HG02943 (cell line): ENCODE results near the gene PCDHAC2.

ENCODE experiments used
- ATAC-seq: cut with Tn5 transposase; IDR thresholded peaks from one replicate; pipeline ENCODE4 v1.9.1; 2021; ENCODE audit warnings: mild to moderate bottlenecking, low read depth, moderate library complexity; ENCODE audit not compliant: unreplicated experiment

PCDHAC2 gene

GRCh38 chr5:140966293-140967225 lies at the start of gene PCDHAC2:
Gene PCDHAC2, plus strand, starts transcription at chr5:140966476. Its CDS starts 291 bp downstream, at chr5:140966767.
- ATAC-seq: no peak

- no peak for ATAC-seq
These were observed 42.7 kb upstream of the PCDHAC2 start for GRCh38 chr5:140923601-140924000.

DNA sequence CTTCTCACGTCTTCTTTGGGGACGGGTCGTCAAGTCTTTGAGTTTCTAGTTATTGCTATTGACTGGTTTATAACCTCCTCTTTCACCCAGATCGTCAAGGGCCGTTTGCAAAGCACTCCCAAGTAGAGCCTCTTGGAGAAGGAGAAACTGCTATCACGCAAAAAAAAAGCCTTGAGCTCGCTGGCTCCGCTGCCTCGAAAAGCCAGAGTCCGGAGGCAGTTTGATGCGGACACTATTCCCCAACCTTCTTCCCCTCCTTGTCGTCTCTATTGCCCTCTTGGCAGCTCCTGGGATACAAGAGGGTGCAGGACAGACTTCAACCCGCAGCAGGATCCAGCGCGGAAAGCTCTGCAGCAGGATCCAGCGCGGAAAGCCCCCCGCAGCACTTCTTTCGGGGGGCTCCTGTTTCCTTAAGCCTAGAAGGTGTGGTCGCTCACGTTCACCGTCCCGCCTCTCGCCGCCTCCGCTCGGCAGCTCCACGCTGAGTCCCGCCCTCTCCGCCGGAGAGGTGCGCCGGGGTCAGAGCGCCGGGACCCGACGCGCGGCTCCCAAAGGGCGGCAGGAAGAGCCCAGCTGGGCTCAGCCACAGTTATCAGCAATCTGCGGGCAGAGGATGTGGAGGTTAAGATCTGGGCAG lies 40.4 kb upstream of the PCDHAC2 start, which contains the start of gene PCDHAC1:
Gene PCDHAC1, plus strand, starts transcription at position 494 of the 637 bp plus-strand sequence. CDS start 594 bp downstream, outside the sequence.
- ATAC-seq: no peak

- ATAC-seq: no peak
These were observed 39.6 kb upstream of the PCDHAC2 start for GRCh38 chr5:140926443-140927227.

GRCh38 chr5:140927228-140927573 lies 39.1 kb upstream of the PCDHAC2 start:
- ATAC-seq: no peak

GRCh38 chr5:140934964-140935606 lies 31.2 kb upstream of the PCDHAC2 start:
- ATAC-seq: no peak

DNA sequence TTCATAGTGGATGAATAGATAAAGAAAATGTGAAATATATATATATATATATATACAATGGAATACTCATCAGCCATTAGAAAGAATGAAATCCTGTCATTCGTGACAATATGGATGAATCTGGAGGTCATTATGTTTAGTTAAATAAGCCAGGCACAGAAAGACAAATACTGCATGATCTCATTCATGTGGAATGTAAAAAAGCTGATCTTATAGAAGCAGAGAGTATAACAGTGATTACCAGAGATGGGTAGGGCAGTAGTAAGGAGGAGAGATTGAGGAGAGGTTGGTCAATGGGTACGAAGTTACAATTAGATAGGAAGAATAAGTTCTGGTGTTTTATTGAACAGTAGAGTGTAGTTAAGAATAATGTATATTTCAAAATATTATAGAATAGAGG lies 19.7 kb upstream of the PCDHAC2 start:
- ATAC-seq: no peak

DNA sequence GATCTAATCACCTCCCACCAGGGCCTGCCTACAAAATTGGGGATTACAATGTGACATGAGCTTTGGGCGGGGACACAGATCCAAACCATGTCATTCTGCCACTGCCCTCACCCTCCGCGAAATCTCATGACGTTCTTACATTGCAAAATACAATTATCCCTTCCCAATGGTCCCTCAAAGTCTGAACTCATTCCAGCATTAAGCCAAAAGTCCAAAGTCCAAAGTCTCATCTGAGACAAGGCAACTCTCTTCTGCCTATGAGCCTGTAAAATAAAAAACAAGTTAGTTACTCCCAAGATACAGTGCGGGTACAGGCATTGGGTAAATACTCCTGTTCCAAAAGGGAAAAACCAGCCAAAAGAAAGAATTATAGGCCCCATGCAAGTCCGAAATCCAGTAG lies 14.6 kb upstream of the PCDHAC2 start:
- ATAC-seq: no peak

DNA sequence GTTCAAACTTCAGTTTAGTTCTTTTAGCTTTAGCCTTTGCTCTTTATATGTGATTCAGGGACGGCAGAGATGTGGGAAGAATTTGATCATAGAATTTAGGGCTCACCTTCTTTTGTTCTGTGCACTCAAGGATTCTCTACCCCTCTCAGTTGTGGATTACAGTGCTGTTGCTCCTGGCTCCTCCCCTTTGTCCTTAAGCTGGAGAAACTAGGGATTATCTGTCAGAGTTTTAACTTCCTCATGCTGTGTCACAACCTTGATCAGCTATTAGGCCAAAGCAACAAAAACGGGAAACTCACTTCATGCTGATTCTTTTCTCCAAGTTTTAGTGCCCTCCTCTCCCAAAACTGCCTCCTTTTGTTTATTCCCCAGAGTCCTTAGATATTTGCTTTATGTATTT lies 13.0 kb upstream of the PCDHAC2 start:
- ATAC-seq: no peak

GRCh38 chr5:140962190-140962589 lies 4.1 kb upstream of the PCDHAC2 start:
- no peak for ATAC-seq

GRCh38 chr5:140964356-140964755 lies 1.9 kb upstream of the PCDHAC2 start:
- no peak for ATAC-seq

GRCh38 chr5:140965905-140966292 lies 377 bp upstream of the PCDHAC2 start:
- no peak for ATAC-seq

GRCh38 chr5:140967226-140967893 lies 1.1 kb downstream of the PCDHAC2 start:
- no peak for ATAC-seq

- ATAC-seq: no peak
These were observed 3.6 kb downstream of the PCDHAC2 start for GRCh38 chr5:140969880-140970279.

GRCh38 chr5:140973550-140973949 lies 7.3 kb downstream of the PCDHAC2 start:
- no peak for ATAC-seq

GRCh38 chr5:140977003-140977402 lies 10.7 kb downstream of the PCDHAC2 start:
- ATAC-seq: no peak

GRCh38 chr5:140978260-140978659 lies 12.0 kb downstream of the PCDHAC2 start:
- ATAC-seq: no peak

DNA sequence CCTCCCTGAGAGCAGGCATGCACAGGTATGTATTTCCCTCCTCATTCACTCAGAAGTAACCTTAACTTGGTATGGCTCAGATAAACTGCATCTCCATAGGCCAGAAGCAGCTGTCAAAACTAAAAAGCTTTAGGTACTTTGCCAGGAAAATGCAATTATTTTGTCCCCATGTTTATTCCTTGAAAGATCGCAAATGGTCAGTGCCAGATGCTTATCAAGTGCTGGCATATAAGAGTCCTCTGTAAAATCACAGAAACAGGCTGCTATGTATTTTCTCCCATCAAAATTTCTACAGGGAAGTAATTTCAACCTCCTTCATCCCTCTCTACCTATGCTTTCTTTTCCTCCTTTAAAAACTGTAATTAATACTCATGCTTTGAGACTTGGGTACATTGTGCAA lies 12.7 kb downstream of the PCDHAC2 start:
- no peak for ATAC-seq

DNA sequence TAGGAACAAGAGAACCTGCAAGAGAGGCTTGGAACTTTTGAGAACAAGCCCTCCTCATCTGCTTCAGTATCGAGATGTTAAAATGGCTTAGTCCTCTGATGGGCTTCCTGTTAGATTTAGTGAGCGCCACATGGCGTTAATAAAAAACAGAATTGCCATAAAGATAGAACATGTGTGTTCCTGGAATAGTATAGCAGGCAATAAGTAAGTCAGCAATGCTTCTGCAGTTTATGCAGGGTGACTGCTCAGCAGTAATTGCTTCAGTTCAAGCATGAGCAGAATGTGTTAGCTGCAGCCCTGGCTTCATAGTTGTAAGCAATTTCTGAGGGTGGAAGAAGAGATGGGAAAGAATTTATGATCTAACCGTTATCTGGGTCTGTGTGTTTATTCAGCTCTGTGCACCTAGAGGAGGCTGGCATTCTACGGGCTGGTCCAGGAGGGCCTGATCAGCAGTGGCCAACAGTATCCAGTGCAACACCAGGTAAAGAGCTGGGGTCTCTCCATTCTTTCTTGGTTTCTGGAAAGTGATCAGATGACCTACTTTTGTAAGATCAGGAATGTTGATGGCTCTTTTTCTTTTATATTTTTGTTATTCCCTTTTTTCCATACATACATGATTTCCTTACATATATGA lies 15.9 kb downstream of the PCDHAC2 start:
- no peak for ATAC-seq
